ENCODE data around the gene CD59. TPM values are rescaled to one million over a fixed set of nuclear protein-coding genes. Genes with fewer than 3 reads are reported as not detected.
A peak's percentile ranks its signal among the peaks of the same experiment; 100 is the strongest.

The CD59 gene
- polyA plus RNA-seq, 1 donor from 2014 or later, result 248 TPM

GRCh38 chr11:33737362-33737821 is 1.2 kb upstream of the CD59 start:
- Histone ChIP-seq H3K9ac (ENCODE audit: low read length) (no peak overlapping the region), H4K20me1 (ENCODE audit: insufficient read depth) (no peaks in the 10 kb centered on the region), H3K27ac (ENCODE audit: low read length) (no peak overlapping the region)

DNA sequence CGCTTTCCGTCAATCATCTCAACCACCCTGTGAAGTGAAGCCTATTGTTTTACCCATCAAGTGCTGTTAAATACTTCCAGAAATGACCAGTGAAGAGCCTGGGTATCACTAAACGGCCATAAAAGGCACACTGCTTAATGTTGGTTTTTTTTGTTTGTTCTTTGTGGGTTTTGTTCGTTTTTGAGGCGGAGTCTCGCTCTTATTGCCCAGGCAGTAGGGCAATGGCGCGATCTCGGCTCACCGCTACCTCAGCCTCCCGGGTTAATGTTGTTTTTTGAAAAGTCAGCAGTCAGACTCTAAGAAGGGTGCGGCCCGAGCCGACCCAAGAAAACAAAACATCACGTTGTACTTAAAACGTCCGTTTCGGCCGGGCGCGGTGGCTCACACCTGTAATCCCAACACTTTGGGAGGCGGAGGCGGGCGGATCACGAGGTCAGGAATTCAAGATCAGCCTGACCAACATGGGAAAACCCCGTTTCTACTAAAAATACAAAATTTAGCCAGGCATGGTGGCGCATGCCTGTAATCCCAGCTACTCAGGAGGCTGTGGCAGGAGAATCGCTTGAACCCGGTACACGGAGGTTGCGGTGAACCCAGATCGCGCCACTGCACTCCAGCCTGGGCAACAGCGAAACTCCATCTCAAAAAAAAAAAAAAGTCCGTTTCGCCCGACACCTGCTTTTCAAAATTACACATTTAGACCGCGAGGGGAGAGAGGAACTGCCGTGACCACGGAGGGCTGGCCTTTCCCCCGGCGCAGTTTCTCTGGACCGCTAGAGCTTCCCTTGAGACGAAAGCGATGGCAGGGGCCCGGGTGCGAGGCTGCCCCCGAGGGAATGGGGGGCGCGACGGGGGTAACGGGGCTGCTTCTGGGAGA is 714 bp downstream of the CD59 start:
- H3K27me3 ChIP-seq (ENCODE audit: insufficient read depth, low read depth, low read length), result no peaks in the 10 kb centered on the region
- H3K9ac ChIP-seq (ENCODE audit: low read length), result peak overlapping the region; percentile 95
- H2AFZ ChIP-seq (ENCODE audit: low read depth, low read length), result peak overlapping the region; percentile 69
- no peaks in the 10 kb centered on the region for H3K36me3 ChIP-seq (ENCODE audit: insufficient read depth, low read length)
- peaks cover 35% of the 10 kb centered on the region for H3K79me2 ChIP-seq (replicated peaks; ENCODE audit: insufficient read depth, low read length)
- TF ChIP-seq REST (IDR thresholded peaks at IDR 0.05; ENCODE audit: borderline replicate concordance), result no peak
- peak; percentile 18 for TF ChIP-seq TAF1 (IDR thresholded peaks at IDR 0.05; ENCODE audit: low read depth)
- no peak for TF ChIP-seq EZH2 (IDR thresholded peaks at IDR 0.05; ENCODE audit: borderline replicate concordance, insufficient read depth, low read length, poor library complexity, severe bottlenecking)
- no peak for TF ChIP-seq SMC3 (conservative IDR thresholded peaks at IDR 0.05; ENCODE audit: poor library complexity)
- no peak for TF ChIP-seq POLR2AphosphoS5 (IDR thresholded peaks at IDR 0.05)
- TF ChIP-seq MXI1 (conservative IDR thresholded peaks at IDR 0.05; ENCODE audit: poor library complexity, severe bottlenecking), result peak; percentile 30
- TF ChIP-seq EP300 (conservative IDR thresholded peaks at IDR 0.05; ENCODE audit: poor library complexity, severe bottlenecking), result no peak
- TF ChIP-seq, protein P1, sequence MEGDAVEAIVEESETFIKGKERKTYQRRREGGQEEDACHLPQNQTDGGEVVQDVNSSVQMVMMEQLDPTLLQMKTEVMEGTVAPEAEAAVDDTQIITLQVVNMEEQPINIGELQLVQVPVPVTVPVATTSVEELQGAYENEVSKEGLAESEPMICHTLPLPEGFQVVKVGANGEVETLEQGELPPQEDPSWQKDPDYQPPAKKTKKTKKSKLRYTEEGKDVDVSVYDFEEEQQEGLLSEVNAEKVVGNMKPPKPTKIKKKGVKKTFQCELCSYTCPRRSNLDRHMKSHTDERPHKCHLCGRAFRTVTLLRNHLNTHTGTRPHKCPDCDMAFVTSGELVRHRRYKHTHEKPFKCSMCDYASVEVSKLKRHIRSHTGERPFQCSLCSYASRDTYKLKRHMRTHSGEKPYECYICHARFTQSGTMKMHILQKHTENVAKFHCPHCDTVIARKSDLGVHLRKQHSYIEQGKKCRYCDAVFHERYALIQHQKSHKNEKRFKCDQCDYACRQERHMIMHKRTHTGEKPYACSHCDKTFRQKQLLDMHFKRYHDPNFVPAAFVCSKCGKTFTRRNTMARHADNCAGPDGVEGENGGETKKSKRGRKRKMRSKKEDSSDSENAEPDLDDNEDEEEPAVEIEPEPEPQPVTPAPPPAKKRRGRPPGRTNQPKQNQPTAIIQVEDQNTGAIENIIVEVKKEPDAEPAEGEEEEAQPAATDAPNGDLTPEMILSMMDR (IDR thresholded peaks at IDR 0.05; ENCODE audit: poor library complexity, severe bottlenecking), result peak; percentile 41
- no peak for TF ChIP-seq RAD21 (conservative IDR thresholded peaks at IDR 0.05)
- H3K4me3 ChIP-seq (ENCODE audit: low read length), result peak overlapping the region; percentile 93
- peak overlapping the region; percentile 35 for H3K4me2 ChIP-seq (ENCODE audit: low read length)
- H3K9me2 ChIP-seq (ENCODE audit: insufficient read depth, low read length), result no peaks in the 10 kb centered on the region
- peak overlapping the region; percentile 81 for H3K27ac ChIP-seq (ENCODE audit: low read length)
- no peaks in the 10 kb centered on the region for H4K20me1 ChIP-seq (ENCODE audit: insufficient read depth)
- no peaks in the 10 kb centered on the region for H3F3A ChIP-seq (ENCODE audit: insufficient read depth, low read length, poor library complexity, severe bottlenecking)
- no peaks in the 10 kb centered on the region for H3K9me3 ChIP-seq (ENCODE audit: low read length)

More at GRCh38 chr11:33737362-33737821, 1.2 kb upstream of the CD59 start:
- H3K79me2 ChIP-seq (replicated peaks; ENCODE audit: insufficient read depth, low read length), result peaks cover 27% of the 10 kb centered on the region
- H3K9me3 ChIP-seq (ENCODE audit: low read length), result no peaks in the 10 kb centered on the region
- no peak overlapping the region for H3K4me2 ChIP-seq (ENCODE audit: low read length)
- H3K36me3 ChIP-seq (ENCODE audit: insufficient read depth, low read length), result no peaks in the 10 kb centered on the region
- H3K4me3 ChIP-seq (ENCODE audit: low read length), result no peak overlapping the region
- no peak for TF ChIP-seq MXI1 (conservative IDR thresholded peaks at IDR 0.05; ENCODE audit: poor library complexity, severe bottlenecking)
- TF ChIP-seq, protein P1 (IDR thresholded peaks at IDR 0.05; ENCODE audit: poor library complexity, severe bottlenecking), result no peak
- no peak for TF ChIP-seq POLR2AphosphoS5 (IDR thresholded peaks at IDR 0.05)
- TF ChIP-seq RAD21 (conservative IDR thresholded peaks at IDR 0.05), result no peak
- no peaks in the 10 kb centered on the region for H3K27me3 ChIP-seq (ENCODE audit: insufficient read depth, low read depth, low read length)
- H2AFZ ChIP-seq (ENCODE audit: low read depth, low read length), result no peak overlapping the region
- no peaks in the 10 kb centered on the region for H3F3A ChIP-seq (ENCODE audit: insufficient read depth, low read length, poor library complexity, severe bottlenecking)
- no peaks in the 10 kb centered on the region for H3K9me2 ChIP-seq (ENCODE audit: insufficient read depth, low read length)
